HG02852 (cell line): ENCODE results near the gene NF1.
"Not testable (repeated sequence)": the region's sequence is repeated elsewhere in the genome, so short reads cannot be mapped to it uniquely, and the experiment has no call there.

Experiments used
- ATAC-seq: cut with Tn5 transposase; IDR thresholded peaks from one replicate; pipeline ENCODE4 v1.9.1; 2021; ENCODE audit warnings: mild to moderate bottlenecking, moderate library complexity; ENCODE audit not compliant: unreplicated experiment

NF1 gene

DNA sequence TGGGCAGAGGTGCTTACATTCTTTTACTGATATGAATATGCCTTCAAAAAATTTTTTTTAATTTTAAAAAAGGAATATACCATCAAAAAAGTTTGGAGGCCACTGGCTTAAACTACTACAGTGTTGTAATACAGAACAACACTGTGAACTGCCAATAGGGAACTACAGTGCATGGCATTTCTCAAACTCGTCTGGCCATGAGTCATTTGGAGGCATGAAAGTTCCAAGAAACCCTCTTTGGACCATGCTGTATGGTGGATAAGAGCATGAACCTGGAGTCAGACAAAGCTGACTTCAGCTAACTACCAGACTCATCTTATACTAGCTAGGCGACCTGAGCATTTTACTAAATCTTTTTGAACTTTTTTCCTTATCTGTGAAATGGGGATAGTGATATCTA lies 9.2 kb upstream of the NF1 start:
- no peak for ATAC-seq

DNA sequence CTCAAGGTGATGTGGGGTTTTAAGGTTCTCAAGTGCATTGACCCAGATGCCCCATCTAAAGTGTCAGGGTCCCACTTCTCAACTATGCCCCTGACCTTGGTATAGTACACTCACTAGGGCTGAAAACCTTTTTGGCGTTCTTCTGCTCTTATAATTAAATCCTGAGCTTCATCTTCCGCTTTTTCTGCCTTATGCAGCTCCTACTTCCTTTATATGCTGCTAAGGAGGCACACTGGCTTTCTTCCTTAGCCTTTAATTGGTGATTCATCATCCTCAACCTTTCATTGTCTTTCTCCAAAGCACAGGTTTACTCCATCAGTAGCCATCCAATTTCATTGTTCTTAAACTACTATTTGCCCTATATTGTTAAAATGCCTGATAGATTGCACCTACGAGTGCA lies 5.3 kb upstream of the NF1 start:
- no peak for ATAC-seq

DNA sequence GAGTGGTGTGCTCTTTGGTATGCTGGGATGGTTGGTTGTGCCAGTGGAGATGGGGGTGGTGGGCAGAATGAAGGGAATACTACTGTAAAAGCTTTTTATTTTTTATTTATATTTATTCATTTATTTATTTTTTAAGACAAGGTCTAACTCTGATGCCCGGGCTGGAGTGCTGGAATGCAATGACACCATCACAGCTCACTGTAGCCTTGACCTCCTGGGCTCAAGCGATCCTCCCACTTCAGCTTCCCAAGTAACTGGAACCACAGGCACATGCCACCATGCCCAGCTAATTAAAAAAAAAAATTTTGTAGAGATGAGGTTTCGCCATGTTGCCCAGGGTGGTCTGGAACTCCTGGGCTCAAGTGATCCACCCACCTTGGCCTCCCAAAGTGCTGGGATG lies 4.1 kb upstream of the NF1 start:
- ATAC-seq, result not testable (repeated sequence)

DNA sequence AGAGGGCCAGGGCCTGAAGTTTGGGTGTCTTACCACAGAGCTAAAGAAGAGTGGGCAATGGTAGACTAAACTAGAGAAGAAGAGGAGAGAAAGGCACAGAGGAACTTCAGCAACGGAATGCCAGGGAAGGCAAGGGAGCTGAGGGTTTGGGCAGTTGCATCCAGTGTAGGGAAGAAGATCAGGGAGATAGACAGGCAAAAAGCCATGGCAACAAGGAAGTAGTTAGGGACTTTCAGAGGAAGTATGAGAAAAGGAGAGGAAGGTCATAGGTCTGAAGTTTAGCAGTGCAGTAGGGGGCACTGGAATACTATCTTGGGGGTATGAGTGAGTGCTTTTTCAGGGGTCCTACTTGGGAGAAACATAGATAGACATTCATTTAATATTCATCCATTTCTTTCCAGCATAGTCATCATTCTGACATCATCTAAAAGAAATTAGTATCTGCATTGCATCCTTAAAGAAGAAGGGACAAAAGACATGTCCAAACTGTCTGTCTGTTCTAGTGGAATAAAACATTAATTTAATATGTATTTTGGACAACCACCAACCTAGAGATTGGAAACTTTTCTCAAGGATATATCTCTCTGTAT lies 2.2 kb upstream of the NF1 start:
- no peak for ATAC-seq

DNA sequence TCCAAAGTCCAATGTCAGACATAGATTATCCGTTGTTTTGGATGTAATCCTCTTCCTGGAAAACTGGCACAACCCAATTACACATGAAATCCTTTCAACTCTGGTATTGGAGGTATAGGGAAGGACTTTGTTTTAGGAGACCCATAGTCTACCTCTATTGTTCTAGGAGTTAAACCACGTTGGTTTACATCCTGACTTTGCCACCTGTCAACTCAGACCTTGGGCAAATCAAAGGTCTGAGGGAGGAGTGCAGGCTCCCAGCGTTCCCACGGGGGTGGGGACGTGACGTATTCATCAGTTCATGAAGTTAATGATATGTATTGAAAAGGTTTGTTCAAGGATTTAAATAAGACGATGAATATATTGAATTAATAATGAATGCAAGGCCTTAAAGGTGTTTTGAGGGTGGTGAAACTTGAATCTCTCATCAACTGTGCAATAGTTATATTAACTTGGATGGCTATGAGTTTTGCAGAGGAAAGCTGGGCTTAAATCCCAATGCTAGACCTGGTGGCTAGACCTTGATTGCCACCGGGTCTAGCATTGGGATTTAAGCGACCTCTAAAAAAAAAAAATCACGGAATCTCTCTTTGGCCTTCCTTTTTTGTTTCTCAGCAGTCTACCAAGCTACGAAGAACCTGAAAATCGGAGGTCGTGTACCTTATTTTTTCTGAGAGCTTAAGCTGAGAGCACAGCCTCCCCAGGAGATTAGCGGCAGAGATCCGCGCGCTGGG lies 744 bp upstream of the NF1 start:
- ATAC-seq, result no peak

DNA sequence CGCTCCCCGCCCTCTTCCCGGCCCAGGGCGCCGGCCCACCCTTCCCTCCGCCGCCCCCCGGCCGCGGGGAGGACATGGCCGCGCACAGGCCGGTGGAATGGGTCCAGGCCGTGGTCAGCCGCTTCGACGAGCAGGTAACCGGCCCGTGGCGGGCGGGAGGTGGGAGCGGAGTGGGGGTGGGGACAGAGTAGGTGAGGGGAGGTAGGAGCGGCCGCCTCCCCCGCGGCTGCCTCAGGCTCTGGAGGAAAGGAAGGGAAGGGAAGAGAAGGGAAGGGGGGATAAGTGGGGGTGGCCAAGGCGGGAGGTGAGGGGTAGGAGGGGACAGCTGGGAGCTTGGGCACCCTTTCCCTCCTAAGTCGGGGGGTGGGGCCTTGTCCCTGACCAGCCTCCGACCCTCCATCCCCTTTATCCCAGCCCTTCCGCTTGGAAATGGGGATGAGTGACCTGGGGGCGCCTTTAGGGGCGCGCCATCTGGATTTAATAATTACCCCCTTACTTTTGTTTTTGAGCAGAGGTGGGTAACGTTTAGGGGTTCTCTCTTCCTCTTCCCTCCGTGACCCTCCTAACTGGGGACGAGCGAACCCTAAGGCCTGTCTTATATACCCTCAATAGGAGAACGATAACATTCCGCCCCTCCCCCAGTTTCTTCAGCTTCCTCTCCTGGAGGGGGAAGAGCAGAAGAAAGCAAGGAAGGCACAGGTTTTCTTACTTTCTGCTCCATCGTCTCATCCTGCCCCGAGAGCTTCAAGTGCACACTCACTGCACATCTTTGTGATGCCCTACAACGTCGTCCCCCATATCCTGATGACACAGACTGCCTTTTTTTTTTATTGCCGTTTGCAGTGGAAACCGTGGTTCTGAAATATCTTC lies 694 bp downstream of the NF1 start:
- peak; percentile 9 for ATAC-seq

DNA sequence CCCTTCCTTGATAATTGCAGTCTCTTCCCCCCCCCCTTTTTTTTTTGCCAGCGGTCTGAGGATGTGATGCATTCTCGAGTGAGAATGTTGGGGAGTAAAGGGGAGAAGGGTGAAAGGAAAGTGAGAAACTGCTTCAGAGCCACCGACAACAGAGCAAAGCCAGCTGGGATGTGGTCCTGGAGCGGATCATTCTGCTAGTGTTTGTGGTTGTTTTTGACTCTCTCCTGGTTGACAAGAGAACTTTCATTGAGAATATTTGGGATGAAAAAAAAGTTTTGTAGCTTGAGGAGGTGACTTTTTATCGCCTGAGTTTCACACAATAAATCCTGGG lies 1.3 kb downstream of the NF1 start:
- no peak for ATAC-seq

DNA sequence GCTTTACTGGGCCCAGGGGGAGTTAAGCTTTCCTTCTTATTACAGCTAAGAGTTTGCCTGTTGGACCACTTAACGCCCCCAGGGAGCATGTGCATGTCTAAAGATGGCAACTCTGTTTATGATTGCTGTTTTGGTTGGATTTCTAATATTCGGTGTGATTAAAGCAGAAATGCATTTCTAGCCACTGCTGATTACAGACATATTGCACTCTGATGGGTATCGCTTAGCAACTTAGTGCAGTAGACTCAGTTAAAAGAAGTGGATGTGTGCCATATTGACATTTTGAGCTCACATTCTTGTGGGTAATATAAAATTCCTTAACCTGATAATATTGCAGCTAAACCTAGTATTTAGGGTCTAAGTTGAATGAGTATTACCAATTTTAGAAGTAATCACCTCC lies 4.2 kb downstream of the NF1 start:
- no peak for ATAC-seq

DNA sequence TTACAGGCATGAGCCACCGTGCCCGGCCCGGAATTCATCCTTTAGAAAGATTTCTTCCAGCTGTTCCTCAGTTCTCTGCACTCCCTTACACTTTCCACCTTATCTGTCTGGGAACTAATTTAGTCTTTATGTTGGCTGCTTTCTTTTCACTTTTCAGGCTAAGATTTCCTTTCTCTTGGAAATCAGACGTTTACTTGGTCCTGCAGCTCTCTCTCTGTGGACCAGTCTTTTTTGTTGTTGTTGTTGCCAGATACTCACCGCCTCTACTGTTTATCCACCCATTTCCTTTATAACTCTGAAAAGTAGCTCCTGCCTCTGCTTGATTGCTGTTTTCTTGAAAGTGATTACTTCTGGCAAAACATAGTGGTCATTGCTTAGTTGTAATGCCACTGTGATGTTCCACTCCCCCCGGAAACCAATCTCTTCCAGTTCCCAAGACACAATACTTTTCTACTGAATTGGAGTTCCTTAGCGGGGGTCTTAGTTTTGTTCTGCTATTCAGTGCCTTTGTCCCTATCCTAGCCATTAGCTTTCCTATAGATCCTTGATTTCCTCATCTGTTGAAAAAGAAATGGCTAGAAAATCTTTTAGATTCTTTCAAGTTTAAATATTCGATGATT lies 6.2 kb downstream of the NF1 start:
- no peak for ATAC-seq

DNA sequence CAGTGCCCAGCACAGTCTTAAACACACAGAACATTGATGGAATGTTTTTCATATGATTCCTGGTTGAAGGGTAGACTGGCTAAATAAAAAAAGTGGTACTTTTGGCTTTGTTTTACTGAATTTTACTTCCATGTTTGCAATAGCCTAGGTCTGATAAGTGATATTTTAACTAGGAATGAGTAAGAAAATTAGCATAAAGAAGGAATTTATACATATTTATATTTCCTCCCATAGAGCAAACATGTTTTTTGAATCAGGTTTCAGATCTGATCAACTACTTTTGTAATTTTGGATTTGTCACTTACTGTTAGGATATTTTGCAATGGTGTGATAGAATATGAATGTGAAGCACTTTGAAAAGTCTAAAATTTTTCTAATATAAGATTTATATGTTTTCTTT lies 7.2 kb downstream of the NF1 start:
- ATAC-seq, result no peak

DNA sequence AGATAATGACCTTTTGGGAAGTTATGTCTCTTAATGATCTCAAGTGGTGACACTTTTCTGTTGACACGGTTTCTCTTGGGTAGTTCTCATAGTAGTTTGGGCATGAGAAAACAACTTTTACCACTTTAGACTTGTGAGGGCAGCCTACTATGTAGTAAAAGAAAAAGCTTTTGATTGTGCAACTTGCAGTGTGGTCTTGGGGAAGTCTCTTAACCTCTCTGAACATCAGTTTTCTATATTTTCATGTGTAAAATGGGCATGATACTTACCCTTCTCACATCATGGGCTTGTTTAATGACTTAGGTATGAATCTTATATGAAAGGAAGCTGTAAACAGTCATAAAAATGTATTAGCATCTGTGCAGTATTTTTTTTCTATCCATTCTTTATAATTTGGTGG lies 11.2 kb downstream of the NF1 start:
- ATAC-seq, result no peak

DNA sequence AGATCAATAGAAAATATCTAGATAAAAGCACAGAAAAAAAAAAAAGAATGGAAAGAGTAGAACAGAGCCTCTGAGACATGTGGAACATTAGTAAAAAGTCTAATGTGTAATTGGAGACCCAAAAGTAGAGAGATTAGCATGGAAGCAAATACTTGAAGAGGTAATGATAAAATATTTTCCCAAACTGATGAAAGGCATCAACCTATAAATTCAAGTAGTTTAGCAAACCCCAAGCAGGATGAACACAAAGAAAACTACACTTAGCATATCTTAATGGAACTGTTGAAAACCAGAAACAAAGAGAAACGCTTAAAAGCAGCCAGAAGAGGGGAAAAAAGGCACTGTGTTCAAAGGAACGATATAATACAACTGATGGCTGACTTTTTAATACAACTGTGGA lies 16.4 kb downstream of the NF1 start:
- ATAC-seq, result no peak

DNA sequence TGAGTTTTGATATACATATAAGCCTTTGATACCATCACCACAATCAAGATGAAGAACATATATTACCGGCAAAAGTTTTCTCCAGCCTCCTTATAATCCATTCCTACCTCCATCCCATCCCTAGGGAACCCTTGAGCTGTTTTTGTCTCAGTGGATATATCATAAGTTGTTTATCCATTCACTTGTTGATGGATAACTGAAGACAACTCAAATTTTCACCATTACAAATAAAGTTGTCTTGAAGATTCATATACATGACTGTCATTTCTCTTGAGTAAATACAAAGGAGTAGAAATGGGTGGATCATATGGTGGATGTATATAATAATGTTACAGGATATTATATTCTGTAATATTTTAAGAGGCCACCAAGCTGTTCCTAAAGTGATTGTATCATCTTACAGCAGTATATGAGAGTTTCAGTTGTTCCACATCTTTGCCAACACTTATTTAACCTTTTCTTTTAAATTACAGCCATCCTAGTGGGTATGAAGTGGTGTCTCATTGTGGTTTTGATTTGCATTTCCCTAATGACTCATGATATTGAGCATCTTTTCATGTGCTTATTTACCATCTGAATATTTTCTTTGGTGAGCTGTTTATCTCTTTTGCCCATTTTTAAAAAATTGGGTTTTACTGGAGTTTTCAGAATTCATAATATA lies 17.4 kb downstream of the NF1 start:
- no peak for ATAC-seq

DNA sequence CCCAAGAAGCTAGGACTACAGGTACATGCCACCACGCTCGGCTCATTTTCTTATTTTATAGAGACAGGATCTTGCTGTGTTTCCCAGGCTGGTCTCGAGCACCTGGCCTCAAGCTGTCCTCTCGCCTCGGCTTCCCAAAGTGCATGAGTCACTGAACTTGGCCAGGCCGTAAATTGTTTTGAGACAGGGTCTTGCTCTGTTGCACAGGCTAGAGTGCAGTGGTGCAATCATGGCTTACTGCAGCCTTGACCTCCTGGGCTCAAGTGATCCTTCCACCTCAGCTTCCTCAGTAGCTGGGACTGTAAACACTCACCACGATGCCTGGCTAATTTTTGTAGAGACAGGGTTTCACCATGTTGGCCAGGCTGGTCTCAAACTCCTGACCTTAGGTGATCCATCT lies 18.6 kb downstream of the NF1 start:
- ATAC-seq, result not testable (repeated sequence)

DNA sequence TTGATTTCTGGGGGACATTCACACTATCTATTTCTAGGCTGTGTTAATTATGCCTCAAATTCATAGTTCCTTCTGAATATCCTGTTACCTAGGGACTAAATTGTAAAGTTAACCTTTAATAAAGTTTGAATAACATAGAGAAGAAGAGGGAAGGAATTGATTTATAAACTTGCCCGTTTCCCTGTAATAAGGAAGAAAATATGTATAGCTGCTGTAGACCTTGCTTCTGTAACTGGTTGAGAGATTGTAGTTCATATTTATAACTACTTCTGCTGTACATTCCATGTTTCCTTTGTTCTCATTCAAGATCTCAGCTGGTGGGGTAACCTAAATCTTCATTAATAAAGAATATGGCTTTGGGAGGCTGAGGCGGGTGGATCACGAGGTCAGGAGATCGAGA lies 19.2 kb downstream of the NF1 start:
- ATAC-seq, result no peak

DNA sequence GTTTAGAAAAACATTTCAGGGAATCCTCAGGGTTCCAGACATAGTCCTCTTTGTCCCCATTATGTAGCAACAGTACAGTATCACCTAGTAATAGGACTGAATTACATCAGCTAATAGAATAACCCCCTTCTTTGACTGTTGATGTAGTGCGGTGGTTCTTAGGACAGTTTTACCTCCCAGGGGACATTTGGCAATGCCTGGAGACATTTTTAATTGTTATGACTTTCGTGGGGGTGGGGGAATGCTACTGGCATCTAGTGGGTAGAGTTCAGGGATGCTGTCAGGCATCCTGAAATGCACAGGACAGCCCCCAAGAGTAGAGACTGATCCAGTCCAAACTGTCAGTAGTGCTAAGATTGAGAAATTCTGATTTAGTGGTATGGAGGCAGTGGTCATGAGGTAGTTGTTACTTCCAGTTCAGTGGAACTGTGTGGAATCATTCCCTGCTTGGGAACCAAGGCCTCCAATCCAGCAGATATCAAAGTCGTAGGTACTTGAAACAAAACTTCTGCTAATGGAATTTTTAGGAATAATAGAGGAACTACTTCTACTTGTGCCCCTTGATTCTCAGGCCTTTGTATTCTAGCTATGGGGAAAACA lies 20.3 kb downstream of the NF1 start:
- ATAC-seq, result no peak

DNA sequence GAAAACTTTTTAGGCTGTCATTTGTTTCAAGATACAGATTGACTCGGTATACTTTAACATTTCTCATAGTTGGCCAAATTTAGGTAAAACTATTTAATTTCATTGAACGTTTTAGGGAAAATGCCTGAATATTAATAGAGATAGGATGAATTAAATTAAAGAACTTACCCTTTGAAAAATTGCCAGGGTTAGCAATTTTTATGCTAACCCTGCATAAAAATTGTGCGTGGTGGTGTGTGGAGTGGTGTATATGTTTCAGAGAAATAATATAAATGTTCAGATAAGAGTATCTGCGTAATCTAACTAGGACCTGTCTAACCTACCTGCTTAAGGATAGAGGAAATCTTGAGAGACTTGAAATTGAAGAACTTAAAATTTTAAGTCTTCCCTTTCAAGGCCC lies 21.4 kb downstream of the NF1 start:
- no peak for ATAC-seq

DNA sequence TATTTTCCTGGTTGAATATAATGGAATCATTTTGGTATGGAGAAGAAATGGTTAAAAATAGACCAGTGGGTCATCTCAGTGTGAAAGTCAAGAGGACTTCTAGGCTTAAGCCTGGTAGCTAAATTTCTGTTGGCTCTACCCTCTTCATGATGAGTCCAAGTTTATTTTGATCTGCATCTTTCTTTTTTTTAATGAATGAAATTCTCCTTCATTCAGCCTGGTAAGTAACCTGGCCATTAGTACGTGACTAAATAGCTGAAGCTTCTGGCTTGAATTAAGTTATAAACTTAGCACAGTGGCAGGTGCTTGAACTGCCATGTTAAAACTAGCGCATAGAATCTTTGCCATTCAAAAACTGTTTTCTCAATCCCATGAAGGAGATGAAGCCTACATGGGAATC lies 28.0 kb downstream of the NF1 start:
- no peak for ATAC-seq

DNA sequence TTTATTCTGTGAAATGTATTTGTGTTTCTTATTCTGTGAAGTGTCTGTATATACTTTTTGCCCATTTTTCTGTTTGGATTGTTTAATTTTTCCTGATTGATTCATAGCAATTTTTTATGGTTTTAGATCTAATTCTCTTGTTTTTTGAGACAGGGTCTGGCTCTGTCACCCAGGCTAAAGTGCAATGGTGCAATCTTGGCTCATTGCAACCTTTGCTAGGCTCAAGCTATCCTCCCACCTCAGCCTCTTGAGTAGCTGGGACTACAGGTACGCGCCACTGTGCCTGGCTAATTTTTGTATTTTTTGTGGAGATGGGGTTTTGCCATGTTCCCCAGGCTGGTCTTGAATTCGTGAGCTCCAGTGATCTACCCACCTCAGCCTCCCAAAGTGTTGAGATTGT lies 31.5 kb downstream of the NF1 start:
- ATAC-seq, result no peak

DNA sequence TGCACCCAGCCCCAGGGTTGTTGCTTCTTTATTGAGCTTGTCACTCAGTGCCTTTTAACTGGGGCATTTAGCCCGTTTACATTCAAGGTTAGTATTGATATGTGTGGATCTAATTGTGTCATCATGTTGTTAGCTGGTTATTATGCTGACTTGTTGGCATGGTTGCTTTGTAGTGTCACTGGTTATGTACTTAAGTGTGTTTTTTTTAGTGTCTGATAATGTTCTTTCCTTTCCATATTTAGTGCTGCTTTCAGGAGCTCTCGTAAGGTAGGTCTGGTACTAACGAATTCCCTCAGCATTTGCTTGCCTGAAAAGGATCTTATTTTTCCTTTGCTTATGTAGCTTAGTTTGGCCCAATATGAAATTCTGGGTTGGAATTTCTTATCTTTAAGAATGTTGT lies 33.5 kb downstream of the NF1 start:
- ATAC-seq, result no peak
